Suprapubic skin (tissue), 4 donors: ENCODE data around the gene OR51V1. TPM values are rescaled to one million over a fixed set of nuclear protein-coding genes. Genes with fewer than 3 reads are reported as not detected.

ENCODE experiments used
- DNase-seq, 2 donors: peaks; one replicate each; pipeline ENCODE4 v3.0.0-alpha.2; 2019; ENCODE audit warnings: low spot score in 2 of 2
- H3K27ac ChIP-seq: fragments of 200-600 bp; sonication (generic); one replicate; pipeline ENCODE4 v1.5.1; 2019
- H3K27me3 ChIP-seq: fragments of 200-600 bp; sonication (generic); one replicate; pipeline ENCODE4 v1.5.1; 2019
- H3K36me3 ChIP-seq: fragments of 200-600 bp; sonication (generic); one replicate; pipeline ENCODE4 v1.5.1; 2019
- H3K4me1 ChIP-seq: fragments of 200-600 bp; sonication (generic); one replicate; pipeline ENCODE4 v1.5.1; 2019
- H3K4me3 ChIP-seq: fragments of 200-600 bp; sonication (generic); one replicate; pipeline ENCODE4 v1.5.1; 2019; ENCODE audit warnings: mild to moderate bottlenecking
- H3K9me3 ChIP-seq: fragments of 200-600 bp; sonication (generic); one replicate; pipeline ENCODE4 v1.5.1; 2019
- EP300 ChIP-seq: sonication (generic); formaldehyde crosslinking; IDR thresholded peaks from one replicate; pipeline ENCODE4 v1.6.1; 2017; ENCODE audit warnings: antibody characterized with exemption
- POLR2A ChIP-seq, 2 donors: fragments of 450-650 bp; IDR thresholded peaks; one replicate each; pipeline ENCODE4 v1.6.1; 2017; ENCODE audit warnings: antibody characterized with exemption in 2 of 2, mild to moderate bottlenecking in 2 of 2, moderate library complexity in 2 of 2
- POLR2AphosphoS5 ChIP-seq, 3 donors: sonication (generic); formaldehyde crosslinking; IDR thresholded peaks; one replicate each; pipeline ENCODE4 v1.6.1; 2017; ENCODE audit warnings: antibody characterized with exemption in 3 of 3
- WGBS: methylation state at CpG from one replicate; pipeline ENCODE4 v1.1.5; 2018; 5-methylcytosine and 5-hydroxymethylcytosine counted together
- total RNA-seq, 4 donors: library from RNA; depleted of rRNA; stranded (reverse); fragments of >200 nt; gene quantifications; one replicate each; pipeline ENCODE4 v1.1.0, GENCODE V29; 2016
- TF ChIP-seq, protein P1 (sequence below), 2 donors: fragments of 200-600 bp in 1 of 2; fragments of 450-650 bp in 1 of 2; sonication (generic) in 1 of 2; IDR thresholded peaks; one replicate each; pipeline ENCODE4 v1.5.1; 2016 to 2019; ENCODE audit warnings: antibody characterized with exemption in 2 of 2, mild to moderate bottlenecking in 1 of 2, moderate library complexity in 1 of 2

Gene OR51V1
- total RNA-seq, 4 donors from 2014 or later, result not detected

DNA sequence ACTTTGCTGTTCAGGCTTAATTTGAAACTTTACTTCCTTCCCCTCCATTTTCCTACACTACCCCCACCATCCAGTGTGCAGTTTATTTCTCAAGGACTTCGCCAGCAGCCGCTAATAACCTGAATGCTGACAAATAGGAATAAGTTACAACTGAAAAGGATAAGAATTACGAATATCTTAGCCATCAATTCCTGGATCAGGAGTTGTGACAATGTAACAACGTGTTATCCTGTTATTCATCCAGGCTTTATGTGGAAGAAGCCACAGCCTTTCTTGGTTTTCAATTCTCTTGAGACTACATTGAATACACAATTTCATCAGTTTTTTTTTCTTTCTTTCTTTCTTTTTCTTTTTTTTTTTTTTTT is 43.3 kb upstream of the OR51V1 start:
- no peaks in the 10 kb centered on the region for H3K9me3 ChIP-seq
- no peak for TF ChIP-seq POLR2A (IDR thresholded peaks at IDR 0.05)
- no peak for TF ChIP-seq EP300
- TF ChIP-seq, protein P1, sequence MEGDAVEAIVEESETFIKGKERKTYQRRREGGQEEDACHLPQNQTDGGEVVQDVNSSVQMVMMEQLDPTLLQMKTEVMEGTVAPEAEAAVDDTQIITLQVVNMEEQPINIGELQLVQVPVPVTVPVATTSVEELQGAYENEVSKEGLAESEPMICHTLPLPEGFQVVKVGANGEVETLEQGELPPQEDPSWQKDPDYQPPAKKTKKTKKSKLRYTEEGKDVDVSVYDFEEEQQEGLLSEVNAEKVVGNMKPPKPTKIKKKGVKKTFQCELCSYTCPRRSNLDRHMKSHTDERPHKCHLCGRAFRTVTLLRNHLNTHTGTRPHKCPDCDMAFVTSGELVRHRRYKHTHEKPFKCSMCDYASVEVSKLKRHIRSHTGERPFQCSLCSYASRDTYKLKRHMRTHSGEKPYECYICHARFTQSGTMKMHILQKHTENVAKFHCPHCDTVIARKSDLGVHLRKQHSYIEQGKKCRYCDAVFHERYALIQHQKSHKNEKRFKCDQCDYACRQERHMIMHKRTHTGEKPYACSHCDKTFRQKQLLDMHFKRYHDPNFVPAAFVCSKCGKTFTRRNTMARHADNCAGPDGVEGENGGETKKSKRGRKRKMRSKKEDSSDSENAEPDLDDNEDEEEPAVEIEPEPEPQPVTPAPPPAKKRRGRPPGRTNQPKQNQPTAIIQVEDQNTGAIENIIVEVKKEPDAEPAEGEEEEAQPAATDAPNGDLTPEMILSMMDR (IDR thresholded peaks at IDR 0.05), result no peak
- no peak for TF ChIP-seq POLR2AphosphoS5 (IDR thresholded peaks at IDR 0.05)
- H3K27ac ChIP-seq, result no peak overlapping the region
- DNase-seq, result no peak
- H3K4me1 ChIP-seq, result no peaks in the 10 kb centered on the region
- no peaks in the 10 kb centered on the region for H3K27me3 ChIP-seq
- H3K36me3 ChIP-seq, result no peaks in the 10 kb centered on the region
- WGBS, result 82% methylated on average over 4 of the region's 4 CpGs
- no peak overlapping the region for H3K4me3 ChIP-seq

DNA sequence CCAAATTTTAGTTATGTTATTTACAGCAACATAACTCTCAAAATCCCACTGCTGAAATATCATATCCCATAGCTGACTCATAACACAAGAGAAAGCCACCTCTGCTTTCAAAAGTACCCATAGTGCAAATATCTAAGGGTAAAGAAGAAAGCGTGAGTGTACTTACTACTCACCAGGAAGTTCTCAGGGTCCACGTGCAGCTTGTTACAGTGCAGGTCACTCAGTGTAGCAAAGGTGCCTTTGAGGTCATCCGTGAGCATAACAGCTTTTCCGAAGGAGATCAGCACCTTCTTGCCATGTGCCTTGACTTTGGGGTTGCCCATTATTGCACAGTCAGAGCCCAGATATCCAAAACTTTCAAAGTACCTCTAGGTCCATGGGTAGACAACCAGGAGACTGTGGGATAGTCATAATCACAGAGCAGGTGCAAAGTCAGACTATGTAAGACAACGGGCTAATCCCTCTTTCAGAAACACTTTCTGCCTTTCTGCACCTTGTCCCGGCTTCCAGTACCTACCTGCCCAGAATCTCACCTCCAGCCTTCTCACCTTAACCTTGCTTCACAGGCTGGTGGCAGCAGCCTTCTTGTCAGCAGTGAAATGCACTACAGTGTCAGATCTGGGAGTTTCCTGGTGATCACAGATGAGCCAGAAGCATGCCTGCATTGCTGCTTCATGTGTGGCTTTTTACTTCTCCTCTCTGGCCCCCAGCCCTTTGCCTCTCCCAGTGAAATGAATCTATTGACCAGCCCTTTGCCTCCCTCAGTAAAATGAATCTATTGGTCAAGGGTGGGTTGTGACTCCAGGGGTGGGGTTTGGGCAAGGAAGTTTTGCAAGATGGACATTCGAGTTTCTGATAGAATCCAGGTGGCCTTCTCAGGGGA is 42.7 kb upstream of the OR51V1 start:
- DNase-seq, result no peak
- Histone ChIP-seq H3K4me1 (no peaks in the 10 kb centered on the region), H3K27me3 (no peaks in the 10 kb centered on the region), H3K4me3 (no peak overlapping the region), H3K9me3 (no peaks in the 10 kb centered on the region), H3K27ac (no peak overlapping the region), H3K36me3 (no peaks in the 10 kb centered on the region)
- TF ChIP-seq, protein P1 (IDR thresholded peaks at IDR 0.05), result no peak
- TF ChIP-seq POLR2AphosphoS5 (IDR thresholded peaks at IDR 0.05), result no peak
- no peak for TF ChIP-seq POLR2A (IDR thresholded peaks at IDR 0.05)
- no peak for TF ChIP-seq EP300
- WGBS, result 65% methylated on average over 7 of the region's 7 CpGs

DNA sequence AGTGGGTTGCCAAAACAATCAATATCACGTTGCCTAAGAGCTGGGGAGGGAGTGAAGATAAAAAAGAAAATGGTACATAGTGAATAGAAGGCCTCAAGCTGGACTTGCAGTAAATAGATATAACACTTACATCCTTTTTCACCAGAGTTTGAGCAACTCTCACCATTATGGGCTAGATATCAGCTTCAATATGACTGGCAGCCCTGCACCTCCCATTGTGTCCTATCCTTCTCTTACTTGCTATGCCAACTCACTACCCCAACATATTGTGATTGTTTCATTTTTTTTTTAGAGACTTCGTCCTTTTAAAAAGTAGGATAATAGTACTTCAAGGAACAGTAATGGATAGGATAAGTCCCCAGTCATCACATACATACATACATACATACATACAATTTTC is 41.7 kb upstream of the OR51V1 start:
- Histone ChIP-seq H3K4me1 (no peaks in the 10 kb centered on the region), H3K9me3 (no peaks in the 10 kb centered on the region), H3K27ac (no peak overlapping the region), H3K36me3 (no peaks in the 10 kb centered on the region), H3K27me3 (no peaks in the 10 kb centered on the region), H3K4me3 (no peak overlapping the region)
- 77% methylated on average over 2 of the region's 2 CpGs for WGBS
- DNase-seq, result no peak
- no peak for TF ChIP-seq POLR2A (IDR thresholded peaks at IDR 0.05)
- TF ChIP-seq, protein P1 (IDR thresholded peaks at IDR 0.05), result no peak
- no peak for TF ChIP-seq EP300
- no peak for TF ChIP-seq POLR2AphosphoS5 (IDR thresholded peaks at IDR 0.05)

DNA sequence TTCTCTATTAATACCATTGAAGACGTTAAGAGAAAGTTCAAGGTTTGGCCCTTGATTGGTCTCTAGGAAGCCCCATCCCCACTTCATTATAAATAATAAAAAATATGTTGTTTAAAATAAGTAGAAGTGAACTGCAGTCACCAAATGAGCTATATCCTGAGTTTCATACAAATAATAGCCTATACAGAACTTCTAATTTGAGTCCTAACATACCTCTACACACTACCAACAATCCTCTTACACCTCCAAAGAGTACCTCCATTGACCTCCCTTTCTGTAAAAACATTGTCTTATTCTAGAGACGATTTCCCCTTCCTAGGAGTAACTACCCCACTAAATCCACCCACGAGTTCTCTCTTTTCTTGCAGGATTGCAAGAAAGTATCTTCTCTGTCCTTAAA is 41.0 kb upstream of the OR51V1 start:
- Histone ChIP-seq H3K27me3 (no peaks in the 10 kb centered on the region), H3K36me3 (no peaks in the 10 kb centered on the region), H3K4me1 (no peaks in the 10 kb centered on the region), H3K9me3 (no peaks in the 10 kb centered on the region), H3K4me3 (no peak overlapping the region), H3K27ac (no peak overlapping the region)
- TF ChIP-seq POLR2AphosphoS5 (IDR thresholded peaks at IDR 0.05) (no peak), POLR2A (IDR thresholded peaks at IDR 0.05) (no peak)
- WGBS, result 70% methylated on average over 3 of the region's 3 CpGs
- DNase-seq, result no peak

DNA sequence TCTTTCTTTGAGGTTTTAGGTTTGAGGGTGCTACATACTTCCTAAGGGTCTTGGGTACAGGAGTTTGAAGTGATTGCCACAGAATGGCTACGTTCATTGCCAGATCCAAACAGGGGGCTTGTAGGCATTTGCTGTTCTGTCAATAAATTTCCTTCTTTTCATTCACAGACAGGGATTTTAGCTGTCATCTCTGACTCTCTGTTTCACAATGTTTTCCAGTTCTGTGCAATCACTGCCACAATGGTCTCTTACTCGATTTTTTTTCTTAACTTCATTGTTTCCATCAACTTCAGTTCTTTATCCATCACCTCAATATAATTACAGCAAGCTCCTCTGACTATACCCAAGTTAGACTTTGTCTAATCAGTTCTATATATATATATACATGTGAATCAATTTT is 40.0 kb upstream of the OR51V1 start:
- H3K27ac ChIP-seq, result no peak overlapping the region
- DNase-seq, result no peak
- H3K27me3 ChIP-seq, result no peaks in the 10 kb centered on the region
- H3K36me3 ChIP-seq, result no peaks in the 10 kb centered on the region
- 60% methylated on average over 2 of the region's 2 CpGs for WGBS
- no peak for TF ChIP-seq POLR2AphosphoS5 (IDR thresholded peaks at IDR 0.05)
- TF ChIP-seq, protein P1 (IDR thresholded peaks at IDR 0.05), result no peak
- no peak for TF ChIP-seq POLR2A (IDR thresholded peaks at IDR 0.05)
- no peak for TF ChIP-seq EP300
- H3K4me3 ChIP-seq, result no peak overlapping the region
- no peaks in the 10 kb centered on the region for H3K4me1 ChIP-seq
- no peaks in the 10 kb centered on the region for H3K9me3 ChIP-seq
